ENCODE data around the gene NTRK3. TPM values are rescaled to one million over a fixed set of nuclear protein-coding genes. Genes with fewer than 3 reads are reported as not detected.

Gene NTRK3
- total RNA-seq, 1 experiment from 2014 or later: not detected

- in situ Hi-C loops (cut with HindIII; ENCODE audit: low pct_unique_long_range_greater_than_20kb, low sequenced_read_pairs): no loop called here
- DNase-seq (ENCODE audit: low read depth): no peak
These were observed 111.5 kb downstream of the NTRK3 start for GRCh38 chr15:88144921-88145653.

- no peak for DNase-seq (ENCODE audit: low read depth)
- in situ Hi-C loops (cut with HindIII; ENCODE audit: low pct_unique_long_range_greater_than_20kb, low sequenced_read_pairs): no loop called here
These were observed 114.4 kb downstream of the NTRK3 start for GRCh38 chr15:88142121-88142520.

- in situ Hi-C loops (cut with HindIII; ENCODE audit: low pct_unique_long_range_greater_than_20kb, low sequenced_read_pairs): no loop called here
- DNase-seq (ENCODE audit: low read depth): no peak
These were observed 115.2 kb downstream of the NTRK3 start for GRCh38 chr15:88141269-88141889.

GRCh38 chr15:88140398-88140797 is 116.1 kb downstream of the NTRK3 start:
- in situ Hi-C loops (cut with HindIII; ENCODE audit: low pct_unique_long_range_greater_than_20kb, low sequenced_read_pairs): no loop called here
- DNase-seq (ENCODE audit: low read depth): no peak

GRCh38 chr15:88139936-88140335 is 116.6 kb downstream of the NTRK3 start:
- no peak for DNase-seq (ENCODE audit: low read depth)
- in situ Hi-C loops (cut with HindIII; ENCODE audit: low pct_unique_long_range_greater_than_20kb, low sequenced_read_pairs): no loop called here

GRCh38 chr15:88133795-88134194 is 122.7 kb downstream of the NTRK3 start:
- in situ Hi-C loops (cut with HindIII; ENCODE audit: low pct_unique_long_range_greater_than_20kb, low sequenced_read_pairs): no loop called here
- DNase-seq (ENCODE audit: low read depth): no peak

GRCh38 chr15:88132499-88132898 is 124.0 kb downstream of the NTRK3 start:
- no peak for DNase-seq (ENCODE audit: low read depth)
- in situ Hi-C loops (cut with HindIII; ENCODE audit: low pct_unique_long_range_greater_than_20kb, low sequenced_read_pairs): no loop called here

GRCh38 chr15:88131937-88132336 is 124.6 kb downstream of the NTRK3 start:
- in situ Hi-C loops (cut with HindIII; ENCODE audit: low pct_unique_long_range_greater_than_20kb, low sequenced_read_pairs): no loop called here

GRCh38 chr15:88127432-88127790 is 129.1 kb downstream of the NTRK3 start:
- DNase-seq (ENCODE audit: low read depth): no peak
- in situ Hi-C loops (cut with HindIII; ENCODE audit: low pct_unique_long_range_greater_than_20kb, low sequenced_read_pairs): no loop called here

More at GRCh38 chr15:88131937-88132336, 124.6 kb downstream of the NTRK3 start:
- no peak for DNase-seq (ENCODE audit: low read depth)

- in situ Hi-C loops (cut with HindIII; ENCODE audit: low pct_unique_long_range_greater_than_20kb, low sequenced_read_pairs): no loop called here
- DNase-seq (ENCODE audit: low read depth): no peak
These were observed 129.7 kb downstream of the NTRK3 start for GRCh38 chr15:88126695-88127431.

- in situ Hi-C loops (cut with HindIII; ENCODE audit: low pct_unique_long_range_greater_than_20kb, low sequenced_read_pairs): no loop called here
- no peak for DNase-seq (ENCODE audit: low read depth)
These were observed 131.0 kb downstream of the NTRK3 start for GRCh38 chr15:88125576-88125975.

GRCh38 chr15:88124199-88124598 is 132.3 kb downstream of the NTRK3 start:
- in situ Hi-C loops (cut with HindIII; ENCODE audit: low pct_unique_long_range_greater_than_20kb, low sequenced_read_pairs): no loop called here
- DNase-seq (ENCODE audit: low read depth): no peak

- in situ Hi-C loops (cut with HindIII; ENCODE audit: low pct_unique_long_range_greater_than_20kb, low sequenced_read_pairs): no loop called here
- DNase-seq (ENCODE audit: low read depth): no peak
These were observed 134.5 kb downstream of the NTRK3 start for GRCh38 chr15:88121968-88122530.

GRCh38 chr15:88120026-88120425 is 136.5 kb downstream of the NTRK3 start:
- no peak for DNase-seq (ENCODE audit: low read depth)
- in situ Hi-C loops (cut with HindIII; ENCODE audit: low pct_unique_long_range_greater_than_20kb, low sequenced_read_pairs): no loop called here

- in situ Hi-C loops (cut with HindIII; ENCODE audit: low pct_unique_long_range_greater_than_20kb, low sequenced_read_pairs): no loop called here
- DNase-seq (ENCODE audit: low read depth): no peak
These were observed 137.8 kb downstream of the NTRK3 start for GRCh38 chr15:88118741-88119140.

- in situ Hi-C loops (cut with HindIII; ENCODE audit: low pct_unique_long_range_greater_than_20kb, low sequenced_read_pairs): no loop called here
These were observed 138.5 kb downstream of the NTRK3 start for GRCh38 chr15:88118035-88118434.

GRCh38 chr15:88115486-88116152 is 140.9 kb downstream of the NTRK3 start:
- no peak for DNase-seq (ENCODE audit: low read depth)
- in situ Hi-C loops (cut with HindIII; ENCODE audit: low pct_unique_long_range_greater_than_20kb, low sequenced_read_pairs): no loop called here

More at GRCh38 chr15:88118035-88118434, 138.5 kb downstream of the NTRK3 start:
- no peak for DNase-seq (ENCODE audit: low read depth)

- in situ Hi-C loops (cut with HindIII; ENCODE audit: low pct_unique_long_range_greater_than_20kb, low sequenced_read_pairs): no loop called here
- no peak for DNase-seq (ENCODE audit: low read depth)
These were observed 142.8 kb downstream of the NTRK3 start for GRCh38 chr15:88113613-88114308.

Measured in Caki2 (cell line).